Fibroblast of the aortic adventitia (primary cell): ENCODE data around the gene NRG3. TPM values are rescaled to one million over a fixed set of nuclear protein-coding genes. Genes with fewer than 3 reads are reported as not detected.

ENCODE experiments used
- DNase-seq: peaks from one replicate; pipeline ENCODE4 v3.0.0-alpha.2; 2010; ENCODE audit warnings: low read depth
- H3K4me3 ChIP-seq: 2 replicates; pipeline ENCODE4 v1.5.1; 2011; ENCODE audit warnings: low read depth, mild to moderate bottlenecking, control low read depth, low read length, moderate library complexity
- total RNA-seq: library from RNA; depleted of rRNA; stranded (reverse); fragments of >200 nt; gene quantifications from 2 replicates; pipeline ENCODE4 v1.2.3, GENCODE V29; 2012; ENCODE audit warnings: low replicate concordance
- TF ChIP-seq, protein P1 (sequence below): IDR thresholded peaks from 2 replicates; pipeline ENCODE4 v1.5.1; 2011; ENCODE audit warnings: mild to moderate bottlenecking, low read length, control low read depth, inconsistent platforms; ENCODE audit not compliant: insufficient read depth

The NRG3 gene
- total RNA-seq, 1 donor, result not detected

DNA sequence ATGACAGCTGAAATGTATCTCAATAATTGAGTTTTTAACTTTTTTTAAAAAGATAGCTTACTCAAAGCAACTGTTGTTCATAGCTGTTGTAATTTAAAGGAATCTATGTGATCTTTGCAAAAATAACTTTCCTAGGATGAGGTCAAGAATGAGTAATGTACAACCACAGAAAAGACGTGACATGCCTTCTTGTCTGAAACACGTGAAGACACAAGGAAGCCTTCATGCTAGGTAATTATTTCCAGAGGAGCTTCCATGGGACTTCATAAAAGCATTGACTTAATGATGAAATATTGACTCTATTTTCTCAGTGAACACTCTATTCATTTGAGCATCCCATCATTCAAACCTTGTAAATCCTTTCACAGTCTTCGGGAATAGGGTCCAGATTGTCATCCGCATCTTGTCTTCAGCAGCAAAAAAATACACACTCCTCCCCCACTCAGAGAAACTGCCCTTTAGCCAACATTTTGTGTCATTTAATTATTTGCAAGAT is 528.0 kb downstream of the NRG3 start:
- TF ChIP-seq, protein P1, sequence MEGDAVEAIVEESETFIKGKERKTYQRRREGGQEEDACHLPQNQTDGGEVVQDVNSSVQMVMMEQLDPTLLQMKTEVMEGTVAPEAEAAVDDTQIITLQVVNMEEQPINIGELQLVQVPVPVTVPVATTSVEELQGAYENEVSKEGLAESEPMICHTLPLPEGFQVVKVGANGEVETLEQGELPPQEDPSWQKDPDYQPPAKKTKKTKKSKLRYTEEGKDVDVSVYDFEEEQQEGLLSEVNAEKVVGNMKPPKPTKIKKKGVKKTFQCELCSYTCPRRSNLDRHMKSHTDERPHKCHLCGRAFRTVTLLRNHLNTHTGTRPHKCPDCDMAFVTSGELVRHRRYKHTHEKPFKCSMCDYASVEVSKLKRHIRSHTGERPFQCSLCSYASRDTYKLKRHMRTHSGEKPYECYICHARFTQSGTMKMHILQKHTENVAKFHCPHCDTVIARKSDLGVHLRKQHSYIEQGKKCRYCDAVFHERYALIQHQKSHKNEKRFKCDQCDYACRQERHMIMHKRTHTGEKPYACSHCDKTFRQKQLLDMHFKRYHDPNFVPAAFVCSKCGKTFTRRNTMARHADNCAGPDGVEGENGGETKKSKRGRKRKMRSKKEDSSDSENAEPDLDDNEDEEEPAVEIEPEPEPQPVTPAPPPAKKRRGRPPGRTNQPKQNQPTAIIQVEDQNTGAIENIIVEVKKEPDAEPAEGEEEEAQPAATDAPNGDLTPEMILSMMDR, result no peak
- DNase-seq, result no peak
- no peak overlapping the region for H3K4me3 ChIP-seq

DNA sequence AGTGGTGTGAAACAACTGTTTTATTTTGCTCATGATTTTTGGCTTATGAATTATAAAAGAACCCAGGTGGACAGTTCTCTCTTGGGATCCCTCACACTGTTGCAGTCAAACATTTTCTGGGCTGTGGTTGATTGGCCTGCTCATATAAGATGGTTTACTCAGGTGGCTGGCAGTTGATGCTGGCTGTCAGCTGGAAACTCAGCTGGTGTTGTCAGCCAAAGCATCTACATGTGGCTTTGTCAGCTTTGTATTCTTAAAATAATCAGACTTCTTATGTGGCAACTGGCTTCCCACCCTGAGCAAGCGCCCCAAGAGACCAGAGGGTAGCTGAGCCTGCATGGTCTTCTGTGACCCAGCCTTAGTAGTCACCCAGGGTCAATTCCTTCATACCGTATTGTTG is 534.7 kb downstream of the NRG3 start:
- DNase-seq, result no peak
- TF ChIP-seq, protein P1, result no peak
- no peak overlapping the region for H3K4me3 ChIP-seq

DNA sequence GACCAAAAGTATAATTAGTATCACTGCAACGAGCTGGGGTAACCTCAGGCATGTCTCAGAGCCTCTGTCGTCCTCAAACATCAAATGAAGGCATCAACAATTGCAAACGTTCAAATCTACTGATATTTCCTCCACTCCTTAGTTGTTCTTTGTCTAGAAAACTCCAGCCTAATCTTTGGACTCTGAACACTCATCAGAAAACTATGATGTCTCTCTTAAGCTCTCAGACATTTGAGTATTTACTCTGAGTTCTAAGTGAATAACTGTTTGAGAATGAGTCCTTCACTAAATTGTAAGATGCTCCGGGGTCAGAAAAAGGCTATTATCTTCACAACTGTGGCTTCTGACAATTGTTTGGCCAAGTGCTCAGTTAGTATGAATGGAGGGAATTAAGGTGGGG is 536.4 kb downstream of the NRG3 start:
- no peak overlapping the region for H3K4me3 ChIP-seq
- no peak for DNase-seq
- TF ChIP-seq, protein P1, result no peak

DNA sequence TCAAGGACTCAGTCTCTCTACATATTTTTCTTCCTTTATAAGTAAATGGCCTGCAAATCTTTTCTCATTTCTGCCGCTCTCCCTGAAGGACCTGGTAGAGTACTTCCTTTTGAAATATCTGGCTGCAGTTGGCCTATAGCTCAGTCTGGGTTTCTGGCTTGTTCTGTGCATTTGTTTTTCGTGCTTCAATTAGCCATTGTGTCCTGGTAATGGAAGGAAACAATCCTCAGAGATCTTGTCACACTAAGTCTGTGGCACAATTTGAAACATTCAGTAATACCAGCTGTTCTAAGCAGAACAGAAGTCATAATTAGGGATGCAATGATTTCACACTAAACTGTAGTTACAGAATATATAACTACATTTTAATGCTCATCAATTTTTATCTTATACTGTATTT is 545.0 kb downstream of the NRG3 start:
- H3K4me3 ChIP-seq, result no peak overlapping the region
- no peak for DNase-seq
- TF ChIP-seq, protein P1, result no peak

DNA sequence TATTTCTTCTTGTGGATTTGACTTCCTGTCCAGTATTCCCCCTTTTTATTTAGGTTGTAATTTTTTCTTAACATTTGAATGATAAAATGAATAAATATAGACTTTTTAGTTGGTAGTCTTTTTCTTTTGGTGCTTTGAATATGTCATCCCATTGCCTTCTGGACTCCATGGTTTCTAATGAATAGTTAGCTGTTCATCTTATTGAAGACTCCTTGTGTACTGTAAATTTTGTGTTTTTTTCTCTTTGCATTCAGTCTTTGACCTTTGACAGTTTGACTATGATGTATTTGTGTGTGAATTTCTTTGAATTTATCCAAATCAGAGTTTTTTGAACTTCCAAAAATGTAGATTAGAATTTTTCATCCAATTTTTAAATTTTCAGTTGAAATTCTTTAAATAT is 554.3 kb downstream of the NRG3 start:
- no peak overlapping the region for H3K4me3 ChIP-seq
- DNase-seq, result no peak
- TF ChIP-seq, protein P1, result no peak

DNA sequence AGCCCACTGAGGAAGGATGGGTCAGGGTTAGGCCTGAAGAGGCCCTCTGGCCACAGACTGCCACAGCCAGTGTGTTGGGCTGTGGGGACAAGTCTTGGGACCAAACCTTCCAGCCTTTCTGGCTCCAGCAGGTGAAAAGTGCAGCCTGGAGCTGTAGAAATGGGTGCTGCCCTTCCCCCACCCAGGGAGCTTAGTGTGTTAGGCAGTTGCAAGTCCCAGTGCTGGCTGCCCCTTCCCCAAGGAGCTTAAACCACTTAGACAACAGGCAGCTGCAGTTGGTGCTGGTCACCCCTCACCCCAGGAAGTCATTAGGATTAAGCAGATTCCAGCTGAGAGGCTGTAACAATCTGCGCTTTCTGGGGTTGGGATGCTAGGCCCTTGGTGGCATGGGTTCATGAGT is 563.3 kb downstream of the NRG3 start:
- TF ChIP-seq, protein P1, result no peak
- no peak for DNase-seq
- H3K4me3 ChIP-seq, result no peak overlapping the region

DNA sequence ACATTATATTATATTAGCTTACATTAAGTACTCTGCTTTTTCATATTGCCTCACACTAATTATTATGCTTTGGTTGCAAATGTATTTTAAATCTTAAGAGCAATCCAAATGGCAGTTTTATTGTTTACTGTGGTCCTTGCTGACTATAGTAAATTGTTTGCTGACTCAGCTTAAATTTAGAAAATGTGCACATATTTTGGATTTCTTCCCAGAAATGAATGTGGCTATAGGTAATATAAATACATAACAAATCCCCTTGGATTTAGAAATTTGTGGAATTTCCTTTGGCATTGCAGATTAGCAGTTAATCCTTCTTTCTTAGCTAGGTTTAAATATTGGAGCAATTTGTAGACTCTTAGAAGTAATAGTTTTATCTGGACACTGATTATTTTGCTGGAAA is 565.8 kb downstream of the NRG3 start:
- H3K4me3 ChIP-seq, result no peak overlapping the region
- TF ChIP-seq, protein P1, result no peak
- no peak for DNase-seq
